GM19455 (cell line): ENCODE data around the gene AP3S2.
A peak's percentile ranks its signal among the peaks of the same experiment; 100 is the strongest.
"Not testable (repeated sequence)": the region's sequence is repeated elsewhere in the genome, so short reads cannot be mapped to it uniquely, and the experiment has no call there.

ENCODE experiments used
- ATAC-seq: cut with Tn5 transposase; IDR thresholded peaks from one replicate; pipeline ENCODE4 v1.9.1; 2021; ENCODE audit not compliant: unreplicated experiment

Gene AP3S2

GRCh38 chr15:89893696-89894447, at the start of gene AP3S2:
AP3S2 (minus strand) TSS chr15:89893994; CDS start chr15:89893949, 45 bp downstream.
- ATAC-seq, result peak; percentile 91

GRCh38 chr15:89939910-89940309, 46.1 kb upstream of the AP3S2 start:
- no peak for ATAC-seq

- not testable (repeated sequence) for ATAC-seq
Measured at GRCh38 chr15:89939377-89939776, 45.6 kb upstream of the AP3S2 start.

- no peak for ATAC-seq
Measured at GRCh38 chr15:89937365-89938350, 43.9 kb upstream of the AP3S2 start.

GRCh38 chr15:89936786-89937265, 43.0 kb upstream of the AP3S2 start:
- ATAC-seq, result no peak

- ATAC-seq, result no peak
Measured at GRCh38 chr15:89936051-89936785, 42.4 kb upstream of the AP3S2 start.

GRCh38 chr15:89932880-89933279, 39.1 kb upstream of the AP3S2 start:
- no peak for ATAC-seq

GRCh38 chr15:89928421-89928820, 34.6 kb upstream of the AP3S2 start:
- ATAC-seq, result no peak

- no peak for ATAC-seq
Measured at GRCh38 chr15:89926158-89926557, 32.4 kb upstream of the AP3S2 start.

GRCh38 chr15:89917442-89918101, 23.8 kb upstream of the AP3S2 start:
- ATAC-seq, result no peak

GRCh38 chr15:89916660-89917059, 22.9 kb upstream of the AP3S2 start:
- no peak for ATAC-seq

GRCh38 chr15:89912674-89913396, 19.0 kb upstream of the AP3S2 start, which contains the start of gene ARPIN:
ARPIN (minus strand) TSS chr15:89912952; CDS start chr15:89912835, 117 bp downstream.
- no peak for ATAC-seq

- no peak for ATAC-seq
Measured at GRCh38 chr15:89912145-89912673, 18.4 kb upstream of the AP3S2 start.

GRCh38 chr15:89910891-89911626, 17.3 kb upstream of the AP3S2 start:
- ATAC-seq, result no peak

GRCh38 chr15:89909611-89910010, 15.8 kb upstream of the AP3S2 start:
- ATAC-seq, result no peak

GRCh38 chr15:89908226-89908625, 14.4 kb upstream of the AP3S2 start:
- ATAC-seq, result no peak

- no peak for ATAC-seq
Measured at GRCh38 chr15:89907289-89907688, 13.5 kb upstream of the AP3S2 start.

GRCh38 chr15:89905846-89906378, 12.1 kb upstream of the AP3S2 start:
- ATAC-seq, result no peak
